Measurements from ENCODE around the gene MRPS18B.
"Not testable (repeated sequence)": the region's sequence is repeated elsewhere in the genome, so short reads cannot be mapped to it uniquely, and the experiment has no call there.

MRPS18B gene

DNA sequence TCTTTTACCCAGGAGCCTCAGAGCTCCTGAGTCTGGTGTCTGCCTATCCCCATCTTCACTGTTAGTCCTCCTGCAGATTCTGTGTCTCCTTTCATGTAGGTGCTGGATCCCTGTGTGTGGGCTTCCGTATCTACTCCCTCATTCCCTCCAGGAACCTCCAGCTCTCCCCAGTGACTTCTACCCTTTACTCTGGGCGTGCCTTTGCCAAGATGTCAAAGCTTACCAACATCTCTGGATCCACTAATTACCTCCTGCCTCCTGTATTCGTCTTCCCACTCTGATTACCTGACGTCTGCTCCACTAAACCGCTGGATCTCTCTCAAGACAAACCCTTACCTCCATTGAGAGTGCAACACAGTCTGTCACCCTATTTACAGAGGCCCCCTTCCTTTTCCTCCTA, 27.1 kb downstream of the MRPS18B start:
- DNase-seq: no peak

DNA sequence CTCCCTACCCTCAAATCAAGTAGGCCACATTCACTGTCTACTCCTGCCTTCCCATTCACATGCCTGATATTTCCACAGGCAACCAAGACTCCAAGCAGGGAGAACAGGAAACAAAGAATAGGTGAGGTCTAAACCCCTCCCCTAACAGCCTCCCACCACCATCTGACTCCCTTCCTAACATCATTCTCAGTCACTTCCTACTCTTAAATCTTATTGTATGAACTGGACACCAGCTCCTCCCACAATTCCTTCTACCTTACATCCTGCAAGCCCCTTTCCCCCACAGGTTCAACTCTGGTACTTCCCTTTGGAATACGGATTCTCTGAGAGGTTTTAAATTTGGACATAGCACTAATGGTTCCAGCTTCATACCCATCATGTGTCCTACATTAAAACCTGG, 28.3 kb downstream of the MRPS18B start:
- no peak for DNase-seq

GRCh38 chr6:30646450-30647241, 29.0 kb downstream of the MRPS18B start, which contains the start of gene C6orf136:
Gene C6orf136 (plus strand): TSS chr6:30647133. CDS start chr6:30647232, 99 bp downstream.
- DNase-seq: peak; percentile 82

DNA sequence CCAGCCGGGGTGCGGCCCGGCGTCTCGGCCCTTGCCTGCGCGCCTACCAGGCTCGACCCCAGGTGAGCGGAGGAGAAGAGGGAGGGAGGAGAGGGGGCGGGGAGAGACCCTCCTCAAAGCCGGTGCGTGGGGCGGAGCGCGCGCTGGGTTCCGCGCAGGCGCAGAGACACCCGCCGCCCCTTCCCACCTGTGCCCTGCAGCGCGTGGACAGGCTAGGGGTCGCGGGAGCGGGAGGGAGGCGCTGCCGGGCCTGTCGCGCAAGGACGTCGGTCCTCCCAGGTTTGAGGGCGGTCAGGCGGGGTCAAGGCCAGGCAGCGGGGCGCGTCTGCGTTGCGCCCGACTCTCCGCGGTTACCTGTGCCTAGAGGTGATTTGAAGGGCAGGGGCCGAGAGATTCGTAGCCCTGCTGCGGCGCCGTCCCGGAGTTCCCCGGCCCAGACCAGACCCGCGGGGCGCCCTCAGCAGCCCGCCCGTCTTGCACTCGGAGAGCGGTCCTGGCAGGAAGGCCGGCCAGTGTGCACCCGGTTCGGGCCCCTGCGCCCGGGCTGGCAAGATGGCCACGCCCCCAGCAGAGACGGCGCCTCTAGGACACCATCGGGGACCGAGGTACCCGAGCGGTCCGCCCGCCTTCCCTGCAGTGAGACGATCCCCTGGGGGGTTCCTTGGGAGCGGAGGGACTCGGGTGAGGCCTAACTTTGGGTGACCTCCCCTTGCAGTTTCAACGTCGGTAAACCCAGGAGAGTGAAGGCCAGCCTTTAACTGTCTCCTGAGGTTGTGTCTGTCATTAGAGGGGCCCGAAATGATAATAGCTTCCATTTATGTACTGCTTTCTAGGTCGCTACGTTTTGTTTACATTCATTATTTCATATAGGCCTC, 29.8 kb downstream of the MRPS18B start:
- DNase-seq: peak; percentile 15

GRCh38 chr6:30651143-30651542, 33.5 kb downstream of the MRPS18B start:
- DNase-seq: no peak

DNA sequence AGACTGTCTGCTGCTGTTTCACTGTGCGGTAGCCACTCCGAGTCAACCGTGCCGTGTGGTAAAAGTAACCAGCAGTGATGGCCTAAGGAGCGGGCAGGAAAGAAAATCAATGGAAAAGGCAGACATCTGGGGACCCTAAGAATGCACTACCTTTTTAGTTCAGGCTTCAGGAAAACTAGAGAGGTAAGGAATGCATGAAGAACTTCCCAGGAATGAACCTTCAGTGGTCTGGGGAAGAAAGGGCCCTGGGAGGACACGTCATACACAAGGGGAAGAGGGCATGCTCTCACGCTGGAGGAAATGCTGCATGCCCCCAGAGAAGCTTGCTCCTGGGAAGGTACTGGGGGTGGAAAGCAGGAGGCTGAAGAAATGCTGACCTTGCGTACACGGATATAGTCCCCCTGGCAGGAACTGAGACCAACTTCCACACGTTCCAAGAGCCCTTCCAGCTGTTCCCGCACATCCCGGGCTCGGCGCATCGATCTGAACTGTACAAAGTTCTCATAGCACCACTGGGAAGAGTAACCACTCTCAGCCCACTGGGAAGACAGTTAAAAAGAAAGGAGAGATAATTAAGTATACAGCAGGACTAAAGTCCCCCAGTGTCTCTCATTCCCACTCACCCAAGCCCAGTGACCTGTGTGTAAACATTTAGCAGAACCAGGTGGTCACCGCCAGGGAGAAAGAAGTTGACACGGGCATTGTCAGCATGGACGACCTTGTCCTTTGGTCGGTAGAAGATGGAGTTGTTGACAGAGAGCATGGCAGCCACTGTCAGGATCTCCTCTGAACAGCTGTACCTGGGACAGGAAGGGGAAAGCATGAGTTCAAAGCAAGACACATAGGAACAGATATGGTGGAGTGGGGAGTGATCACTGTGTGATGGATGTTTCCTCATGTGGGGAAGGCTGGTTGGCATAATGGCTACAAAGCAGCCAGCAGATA, 37.4 kb downstream of the MRPS18B start:
- DNase-seq: no peak

DNA sequence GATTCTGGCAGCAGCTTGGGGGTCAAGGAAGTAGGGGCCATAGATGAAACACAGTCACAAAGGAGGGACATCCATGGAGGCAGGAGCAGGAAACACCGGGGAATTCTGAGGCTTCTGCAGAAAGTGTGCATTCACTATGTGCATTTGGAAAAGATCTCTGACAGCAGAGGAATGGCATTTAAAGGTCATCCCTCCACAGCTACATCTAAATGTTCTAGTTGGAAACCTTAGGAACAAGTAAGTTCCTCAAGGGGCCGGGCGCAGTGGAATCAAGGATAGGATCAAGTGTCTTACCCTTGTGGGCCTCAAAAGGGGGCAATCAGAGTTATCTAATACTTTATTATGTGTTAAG, 38.1 kb downstream of the MRPS18B start:
- DNase-seq: no peak

DNA sequence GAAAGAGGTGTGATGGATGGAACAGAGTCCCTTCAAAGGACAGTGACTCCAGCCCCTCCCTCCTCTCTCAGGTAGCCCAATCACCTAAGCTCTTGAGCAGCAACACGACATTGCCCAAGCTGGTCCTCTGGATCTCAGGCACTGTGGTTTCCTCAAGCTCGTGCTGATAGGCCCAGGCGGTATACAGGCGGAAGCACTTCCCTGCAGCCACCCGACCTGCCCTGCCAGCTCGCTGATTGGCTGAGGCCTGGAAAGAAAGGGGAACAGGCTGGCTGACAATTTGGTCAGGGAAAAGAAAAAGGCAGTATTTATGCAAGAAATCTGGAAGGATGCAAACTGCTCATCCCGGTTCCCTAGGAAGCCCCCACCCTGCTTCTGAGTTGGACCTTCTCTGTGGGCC, 38.9 kb downstream of the MRPS18B start:
- no peak for DNase-seq

- no peak for DNase-seq
These were observed 39.8 kb downstream of the MRPS18B start for GRCh38 chr6:30657454-30657853.

DNA sequence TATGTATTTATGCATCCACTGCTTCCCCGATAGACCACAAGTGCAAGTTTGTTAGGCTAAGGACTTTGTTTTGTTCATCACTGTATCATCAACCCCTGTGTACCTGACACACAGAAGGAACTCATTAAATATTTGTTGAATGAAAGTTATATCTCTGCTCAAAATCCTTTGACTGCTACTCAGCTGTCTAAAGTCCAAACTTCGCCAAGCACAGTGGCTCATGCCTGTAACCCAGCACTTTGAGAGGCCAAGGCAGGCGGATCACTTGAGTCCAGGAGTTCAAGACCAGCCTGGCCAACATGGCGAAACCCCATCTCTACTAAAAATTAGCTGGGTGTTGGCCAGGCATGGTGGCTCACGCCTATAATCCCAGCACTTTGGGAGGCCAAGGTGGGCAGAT, 40.3 kb downstream of the MRPS18B start:
- not testable (repeated sequence) for DNase-seq

GRCh38 chr6:30664994-30665767, 47.5 kb downstream of the MRPS18B start:
- DNase-seq: no peak

- DNase-seq: not testable (repeated sequence)
These were observed 48.7 kb downstream of the MRPS18B start for GRCh38 chr6:30666300-30666699.

- no peak for DNase-seq
These were observed 53.3 kb downstream of the MRPS18B start for GRCh38 chr6:30670760-30671527.

- DNase-seq: peak; percentile 86
These were observed 55.0 kb downstream of the MRPS18B start, which contains the start of gene DHX16 for GRCh38 chr6:30672445-30673253. Gene DHX16 (minus strand): TSS chr6:30673006. CDS start chr6:30672841, 165 bp downstream.

All from DMS153 (cell line).